ENCODE data around the gene SCGB1A1. TPM values are rescaled to one million over a fixed set of nuclear protein-coding genes. Genes with fewer than 3 reads are reported as not detected.

The SCGB1A1 gene
- total RNA-seq, 1 donor from 2014 or later, result not detected

DNA sequence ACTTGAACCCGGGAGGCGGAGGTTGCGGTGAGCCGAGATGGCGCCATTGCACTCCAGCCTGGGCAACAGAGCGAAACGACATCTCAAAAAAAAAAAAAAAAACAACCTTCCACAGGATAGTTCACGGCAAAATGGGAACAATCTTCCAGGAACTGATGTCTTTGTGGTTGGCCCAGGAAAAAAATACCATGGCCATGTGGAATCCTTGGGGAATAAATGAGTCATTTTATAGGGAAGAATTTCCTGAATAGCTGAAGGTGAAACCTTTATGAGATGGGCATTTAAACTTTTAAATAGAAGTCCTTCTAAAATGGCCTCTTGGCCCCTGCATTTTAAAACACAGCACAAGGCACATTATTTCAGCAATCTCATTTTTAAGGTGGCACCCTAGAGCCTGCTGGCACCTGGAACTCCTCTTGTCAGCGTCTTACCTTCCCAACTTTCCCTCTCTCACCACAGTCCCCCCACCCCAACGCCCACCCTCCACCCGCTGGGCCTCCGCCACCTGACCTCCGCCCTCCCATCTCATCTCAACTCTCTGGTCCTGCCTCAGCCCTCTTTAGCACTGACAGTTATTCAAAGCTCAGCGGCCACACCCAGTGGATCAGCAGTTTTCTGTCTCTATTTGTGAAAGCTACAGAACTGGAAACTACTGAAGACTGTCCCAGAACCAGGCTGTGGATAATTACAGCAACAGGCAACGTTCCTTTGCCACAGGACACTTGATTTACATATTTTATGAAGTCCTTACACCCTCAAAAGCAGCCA lies 43.1 kb downstream of the SCGB1A1 start:
- intact Hi-C loops (cut with DNase I), result no loop called here
- DNase-seq, result no peak
- ATAC-seq (ENCODE audit: poor library complexity), result no peak

DNA sequence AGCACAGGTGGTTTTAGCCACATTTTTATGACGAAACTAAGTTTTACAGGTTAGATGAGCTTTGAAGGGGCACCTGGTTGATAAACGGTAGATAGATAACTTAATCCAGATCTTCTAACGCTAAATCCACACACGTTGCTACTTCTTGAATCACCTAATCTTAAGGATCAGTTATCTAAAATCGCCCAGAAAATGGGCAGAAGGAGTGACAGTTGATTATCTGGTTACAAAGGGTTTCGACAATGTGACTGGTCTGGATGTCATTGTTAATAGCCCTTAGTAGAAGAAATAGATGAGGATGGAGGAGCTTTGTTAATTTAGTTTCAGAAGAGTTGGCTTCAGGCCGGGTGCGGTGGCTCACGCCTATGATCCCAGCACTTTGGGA lies 43.7 kb downstream of the SCGB1A1 start:
- DNase-seq, result no peak
- no peak for ATAC-seq (ENCODE audit: poor library complexity)
- intact Hi-C loops (cut with DNase I), result no loop called here

- ATAC-seq (ENCODE audit: poor library complexity) (no peak), DNase-seq (no peak)
- intact Hi-C loops (cut with DNase I), result no loop called here
Measured at GRCh38 chr11:62463121-62463542, 44.3 kb downstream of the SCGB1A1 start.

DNA sequence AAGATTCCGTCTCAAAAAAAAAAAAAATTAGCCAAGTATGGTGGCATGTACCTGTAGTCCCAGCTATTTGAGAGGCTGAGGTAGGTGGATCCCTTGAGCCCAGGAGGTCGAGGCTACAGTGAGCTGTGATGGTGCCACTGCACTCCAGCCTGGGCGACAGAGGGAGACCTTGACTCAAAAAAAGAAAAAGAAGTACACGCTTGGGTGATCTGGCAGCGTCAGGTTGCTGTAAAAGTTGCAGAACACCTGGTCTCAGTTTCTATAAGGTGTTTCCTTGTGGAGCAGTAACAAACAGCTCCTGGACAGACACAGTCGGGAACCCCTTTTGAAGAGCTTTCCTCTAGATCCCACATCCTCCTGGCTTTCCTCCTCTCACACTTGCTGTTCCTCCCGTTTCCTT lies 45.8 kb downstream of the SCGB1A1 start:
- no peak for ATAC-seq (ENCODE audit: poor library complexity)
- DNase-seq, result no peak
- intact Hi-C loops (cut with DNase I), result no loop called here

DNA sequence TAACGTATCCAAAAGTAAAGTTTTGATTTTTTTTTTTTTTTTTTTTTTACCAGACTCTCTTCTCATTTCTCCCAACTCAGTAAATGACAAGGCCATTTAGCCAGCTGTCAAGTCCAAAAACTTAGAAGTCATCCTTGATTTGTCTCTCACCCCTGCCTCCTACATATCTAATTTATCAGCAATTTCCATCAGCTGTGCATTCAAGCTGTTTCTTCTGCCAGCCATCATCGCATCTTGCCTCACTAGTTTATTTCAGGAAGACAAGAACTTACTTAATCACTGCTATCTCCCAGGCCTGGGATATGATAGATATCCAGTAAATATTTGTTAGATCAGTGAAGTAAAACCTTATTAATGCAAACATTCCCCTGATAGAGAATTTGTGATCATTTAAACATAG lies 47.6 kb downstream of the SCGB1A1 start:
- ATAC-seq (ENCODE audit: poor library complexity) (no peak), DNase-seq (no peak)
- intact Hi-C loops (cut with DNase I), result no loop called here

DNA sequence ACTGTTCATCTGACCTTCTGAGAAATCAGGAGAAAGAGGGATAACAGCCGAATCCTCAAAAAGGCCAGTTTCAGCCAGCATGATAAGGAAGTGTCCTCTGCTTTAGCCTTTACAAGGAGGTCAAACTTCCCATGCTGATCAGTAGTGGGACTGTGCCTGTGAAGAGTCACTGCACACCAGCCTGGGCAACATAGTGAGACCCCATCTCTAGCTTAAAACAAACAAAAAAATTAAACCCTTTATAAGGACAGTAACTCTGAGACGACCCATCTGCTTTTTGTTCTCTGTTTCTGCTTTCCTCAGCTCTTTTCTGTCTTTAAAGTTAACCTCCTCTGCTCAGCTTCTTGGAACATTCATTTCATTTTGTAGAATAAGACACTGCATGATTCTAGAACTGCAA lies 49.7 kb downstream of the SCGB1A1 start:
- ATAC-seq (ENCODE audit: poor library complexity), result no peak
- intact Hi-C loops (cut with DNase I), result no loop called here
- DNase-seq, result no peak

DNA sequence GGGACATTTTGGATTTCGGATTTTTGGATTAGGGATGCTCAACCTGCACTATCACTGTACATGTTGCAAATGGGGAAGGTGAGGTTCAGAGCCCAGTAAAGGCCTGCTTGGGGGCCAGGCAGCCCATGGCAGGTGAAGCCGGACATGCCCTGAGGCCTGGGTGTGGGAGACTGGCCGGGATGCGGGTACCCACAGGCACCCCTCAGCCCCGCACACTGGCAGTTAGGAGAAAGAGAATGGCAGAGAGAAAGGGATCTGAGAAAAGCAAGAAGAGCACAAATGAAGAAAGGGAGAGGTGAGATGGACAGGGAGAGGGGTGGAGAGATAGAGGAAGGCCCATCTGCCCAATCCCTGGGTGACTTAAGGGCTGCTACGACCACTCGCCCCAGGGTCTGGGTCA lies 52.8 kb downstream of the SCGB1A1 start:
- intact Hi-C loops (cut with DNase I), result no loop called here
- ATAC-seq (ENCODE audit: poor library complexity) (no peak), DNase-seq (no peak)

- no peak for DNase-seq
- ATAC-seq (ENCODE audit: poor library complexity), result no peak
- intact Hi-C loops (cut with DNase I), result no loop called here
Measured at GRCh38 chr11:62472063-62472884, 53.4 kb downstream of the SCGB1A1 start.

Other genes with a start within 250 kb of the SCGB1A1 start
- not detected for gene SCGB1D1, start 228.8 kb upstream of the SCGB1A1 start, total RNA-seq
- not detected for gene SCGB2A1, start 210.4 kb upstream of the SCGB1A1 start, total RNA-seq
- gene SCGB1D2, start 176.8 kb upstream of the SCGB1A1 start, total RNA-seq, result 3.7 TPM
- not detected for gene SCGB2A2, start 148.9 kb upstream of the SCGB1A1 start, total RNA-seq
- gene SCGB1D4, start 120.0 kb upstream of the SCGB1A1 start, total RNA-seq, result not detected
- gene ASRGL1, start 81.6 kb upstream of the SCGB1A1 start, total RNA-seq, result 4.1 TPM
- 318 TPM for gene AHNAK, start 127.8 kb downstream of the SCGB1A1 start, total RNA-seq
- gene EEF1G, start 154.9 kb downstream of the SCGB1A1 start, total RNA-seq, result 794 TPM
- 14.7 TPM for gene TUT1, start 172.5 kb downstream of the SCGB1A1 start, total RNA-seq
- 28.2 TPM for gene MTA2, start 182.8 kb downstream of the SCGB1A1 start, total RNA-seq
- 13.1 TPM for gene EML3, start 193.7 kb downstream of the SCGB1A1 start, total RNA-seq
- 1.5 TPM for gene ROM1, start 194.2 kb downstream of the SCGB1A1 start, total RNA-seq
- gene B3GAT3, start 203.0 kb downstream of the SCGB1A1 start, total RNA-seq, result 11.6 TPM
- gene GANAB, start 227.6 kb downstream of the SCGB1A1 start, total RNA-seq, result 91.4 TPM
- gene INTS5, start 234.3 kb downstream of the SCGB1A1 start, total RNA-seq, result 9.6 TPM
- gene C11orf98, start 246.2 kb downstream of the SCGB1A1 start, total RNA-seq, result 30.4 TPM
- 3.7 TPM for gene CSKMT, start 246.3 kb downstream of the SCGB1A1 start, total RNA-seq

All from Right ventricle myocardium superior (tissue), 1 donor.